ENCODE results near the gene ISG15.

DNA sequence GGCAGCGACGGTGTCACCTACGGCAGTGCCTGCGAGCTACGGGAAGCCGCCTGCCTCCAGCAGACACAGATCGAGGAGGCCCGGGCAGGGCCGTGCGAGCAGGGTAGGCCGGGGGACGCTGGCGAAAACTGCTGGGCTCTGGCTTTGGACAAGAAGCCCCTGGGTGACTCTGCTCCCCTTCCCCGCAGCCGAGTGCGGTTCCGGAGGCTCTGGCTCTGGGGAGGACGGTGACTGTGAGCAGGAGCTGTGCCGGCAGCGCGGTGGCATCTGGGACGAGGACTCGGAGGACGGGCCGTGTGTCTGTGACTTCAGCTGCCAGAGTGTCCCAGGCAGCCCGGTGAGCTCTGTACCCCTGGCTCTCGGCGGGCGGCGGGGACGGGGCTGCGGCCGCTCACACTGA, 30.6 kb downstream of the ISG15 start:
- TF ChIP-seq CTCF (IDR thresholded peaks at IDR 0.05) = no peak
- TF ChIP-seq POLR2AphosphoS5 (IDR thresholded peaks at IDR 0.05) = no peak
- TF ChIP-seq EP300 (IDR thresholded peaks at IDR 0.05) = no peak
- no peak for TF ChIP-seq POLR2A (IDR thresholded peaks at IDR 0.05)
